Umbilical cord (tissue), 2 donors: ENCODE results near the gene RBM33. TPM values are rescaled to one million over a fixed set of nuclear protein-coding genes. Genes with fewer than 3 reads are reported as not detected.
"Not testable (repeated sequence)": the region's sequence is repeated elsewhere in the genome, so short reads cannot be mapped to it uniquely, and the experiment has no call there.

Experiments used
- DNase-seq: peaks from one replicate; pipeline ENCODE4 v3.0.0-alpha.2; 2015; ENCODE audit warnings: low spot score
- total RNA-seq: library from RNA; depleted of rRNA; stranded (reverse); fragments of >200 nt; gene quantifications from one replicate; pipeline ENCODE4 v1.2.3, GENCODE V29; 2014; ENCODE audit warnings: low replicate concordance; ENCODE audit not compliant: insufficient read depth

Gene RBM33
- total RNA-seq, 1 donor from 2014 or later: 31.8 TPM

DNA sequence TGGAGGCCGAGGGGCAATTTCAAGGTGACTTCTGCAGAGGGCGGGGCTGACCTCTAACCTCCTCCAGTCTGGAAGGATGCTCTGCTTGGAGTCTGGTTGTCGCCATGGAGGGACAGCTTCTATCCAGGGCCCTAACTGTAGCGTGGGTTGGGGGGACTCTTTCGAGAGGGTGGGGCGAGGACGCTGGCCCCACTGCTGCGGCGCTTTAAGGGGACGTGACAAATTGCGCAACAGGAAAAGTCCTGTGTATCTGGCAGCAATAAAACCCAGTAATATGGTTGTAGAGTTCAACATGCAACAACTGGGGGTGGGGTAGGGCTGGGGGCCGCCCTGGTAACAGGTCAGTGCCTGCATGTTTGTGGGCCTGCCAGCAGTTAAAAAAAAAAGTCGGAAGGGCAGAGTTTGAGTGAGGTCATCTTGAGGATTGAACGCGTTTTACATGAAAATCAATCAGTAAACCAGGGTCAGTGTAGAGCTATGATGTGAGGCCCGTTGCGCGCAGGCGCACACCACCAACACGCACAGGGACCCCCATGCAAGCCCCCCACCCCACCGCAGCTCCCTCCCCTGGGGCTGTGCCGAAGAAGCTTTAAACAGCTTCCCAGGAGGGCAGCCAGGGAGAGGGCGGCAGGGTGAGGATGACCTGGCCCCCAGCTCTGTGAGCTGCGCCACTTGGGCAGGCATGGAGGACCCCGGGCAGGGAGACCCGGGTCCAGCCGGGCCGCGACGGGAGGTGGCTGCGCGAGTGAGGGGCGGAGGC is 163.5 kb downstream of the RBM33 start:
- no peak for DNase-seq

DNA sequence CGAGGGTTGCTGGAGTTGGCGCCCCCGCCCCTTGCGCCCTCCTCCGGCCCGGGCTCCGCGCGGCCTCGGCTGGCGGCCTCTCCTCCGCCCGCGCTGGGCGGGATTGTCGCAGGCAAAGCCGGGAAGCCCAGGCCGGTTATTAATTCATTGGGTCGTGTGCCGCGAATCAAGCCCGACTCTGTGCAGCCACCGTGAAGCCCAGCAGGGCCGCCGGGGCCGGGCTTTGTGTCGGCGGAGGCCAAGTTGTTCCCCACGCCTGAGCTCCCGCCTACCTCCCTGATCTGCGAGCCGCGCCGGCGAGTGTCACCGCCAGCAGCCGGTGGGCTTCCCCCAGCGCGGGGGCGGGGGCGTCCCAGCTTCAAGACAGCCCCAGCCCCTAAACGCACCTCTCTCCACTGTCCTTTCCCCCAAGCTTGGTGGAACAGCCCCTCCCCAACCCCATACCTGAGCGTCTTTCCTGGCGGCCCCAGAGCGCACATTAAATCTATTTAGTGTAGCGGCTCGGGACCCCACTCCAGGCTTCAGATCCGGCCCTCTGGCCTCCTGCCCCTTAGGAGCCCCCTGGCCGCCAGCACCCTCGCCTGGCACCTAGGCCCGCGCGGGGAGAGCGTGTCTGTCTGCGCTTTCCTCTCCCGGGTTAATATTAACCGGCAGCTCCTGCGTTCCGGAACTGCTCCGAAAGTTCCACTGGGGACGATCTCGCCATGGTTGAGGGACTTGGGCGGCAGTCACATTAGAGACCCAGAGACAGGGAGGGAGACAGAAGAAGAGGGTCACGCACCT is 164.3 kb downstream of the RBM33 start:
- DNase-seq: no peak

DNA sequence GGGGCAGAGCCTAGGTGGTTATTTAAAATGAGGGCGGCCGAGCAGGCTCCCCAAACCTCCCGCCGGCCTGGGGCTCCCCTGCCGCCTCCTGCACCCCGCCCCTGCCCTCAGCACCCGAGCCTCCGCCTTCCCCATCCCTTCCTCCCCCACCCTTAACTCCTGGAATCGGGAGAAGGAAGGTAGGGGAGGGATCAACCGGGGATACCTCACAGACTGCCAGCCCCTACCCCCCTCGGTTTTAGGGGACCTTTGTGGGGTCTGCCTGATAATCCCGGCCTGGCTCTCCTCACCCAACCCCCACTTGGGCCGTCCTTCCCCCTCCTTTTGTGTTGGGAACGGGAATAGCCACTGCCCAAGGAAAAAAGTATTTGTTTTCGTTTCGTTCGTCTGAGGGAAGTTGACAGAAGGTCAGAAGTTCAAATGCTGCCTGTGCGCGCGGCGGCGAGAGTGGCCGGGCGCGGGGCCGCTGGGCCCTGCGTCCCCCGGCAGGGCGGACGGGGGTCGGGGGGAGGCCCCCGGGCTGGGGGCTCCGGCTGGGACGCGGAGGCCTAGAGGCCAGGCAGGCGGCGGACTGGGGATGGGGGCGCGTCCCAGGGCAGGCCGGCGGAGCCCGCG is 165.0 kb downstream of the RBM33 start:
- no peak for DNase-seq

DNA sequence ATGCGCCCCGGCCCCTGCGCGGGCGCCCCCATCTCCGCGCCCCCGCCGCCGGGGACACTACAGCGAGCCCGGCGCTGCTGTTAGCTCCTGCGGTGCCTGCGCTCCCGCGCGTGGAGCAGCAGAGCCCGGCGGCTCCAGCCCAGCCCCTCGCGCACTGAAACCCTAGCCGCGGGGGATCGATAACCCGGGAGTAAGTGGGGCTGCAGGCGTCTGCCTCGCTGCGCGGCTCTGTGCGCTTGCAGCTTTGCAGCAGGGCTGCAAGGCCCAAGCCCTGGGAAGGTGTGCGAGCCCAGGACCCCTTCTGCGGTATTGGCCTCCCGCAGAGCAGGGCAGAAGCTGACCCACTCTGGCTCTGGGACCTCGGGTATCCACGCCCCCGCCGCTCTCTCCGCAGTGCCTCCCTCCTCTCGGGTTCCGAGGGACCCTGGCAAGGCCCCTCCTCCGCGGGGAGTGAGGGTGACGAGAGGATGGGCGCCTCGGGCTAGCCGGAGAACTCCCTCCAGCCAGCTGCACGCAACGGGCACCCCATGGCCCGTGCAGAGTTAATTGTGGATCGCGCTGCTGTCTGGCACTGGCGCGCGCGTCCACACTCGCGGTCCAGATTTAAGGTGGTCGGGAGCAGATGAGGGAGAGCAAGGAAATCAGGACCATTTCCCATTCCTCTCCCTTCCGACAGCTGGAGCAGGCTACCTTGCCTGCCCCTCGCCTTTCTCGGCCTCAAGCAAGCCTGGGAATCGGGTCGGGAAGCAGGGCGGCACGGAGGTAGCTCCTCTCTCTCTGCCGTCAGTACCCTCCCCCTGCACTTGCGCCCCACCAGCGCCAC is 165.7 kb downstream of the RBM33 start:
- DNase-seq: no peak

DNA sequence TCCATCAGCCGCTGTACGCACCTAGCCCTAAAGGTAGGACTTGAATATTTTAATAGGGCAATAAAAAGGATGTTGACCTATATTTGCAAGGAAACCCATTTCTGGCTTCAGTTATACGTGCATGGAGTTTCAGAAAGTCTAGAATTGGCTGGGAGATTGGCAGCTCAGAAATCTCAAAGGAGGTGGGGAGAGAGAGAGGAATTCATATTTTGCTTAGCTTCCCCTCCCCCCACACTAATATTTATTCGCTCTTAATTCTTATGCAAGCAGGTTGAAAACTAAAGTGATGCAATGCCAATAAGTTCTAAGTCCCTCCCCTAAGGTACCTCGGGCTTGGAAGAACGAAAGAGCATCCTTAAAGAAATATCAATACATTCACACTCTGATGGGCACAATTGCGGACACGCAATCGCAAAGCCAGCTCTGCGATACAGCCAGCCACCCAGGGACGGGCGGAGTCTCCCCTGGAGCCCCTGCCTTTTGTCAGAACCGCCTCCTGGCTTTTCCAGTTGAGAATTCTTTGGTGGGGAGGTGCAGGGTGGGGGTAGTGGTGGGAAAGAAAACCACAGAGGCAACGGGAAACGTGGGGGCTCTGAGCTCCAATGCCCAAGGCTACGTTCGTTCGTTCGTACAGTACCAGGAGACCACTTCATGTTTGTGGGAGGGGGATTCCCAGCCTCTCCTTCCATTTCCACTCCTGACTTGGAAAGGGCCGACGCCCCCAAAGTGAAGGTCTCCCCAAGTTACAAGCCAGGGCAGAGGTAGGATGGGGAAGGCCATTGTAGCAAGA is 166.5 kb downstream of the RBM33 start:
- DNase-seq: no peak

DNA sequence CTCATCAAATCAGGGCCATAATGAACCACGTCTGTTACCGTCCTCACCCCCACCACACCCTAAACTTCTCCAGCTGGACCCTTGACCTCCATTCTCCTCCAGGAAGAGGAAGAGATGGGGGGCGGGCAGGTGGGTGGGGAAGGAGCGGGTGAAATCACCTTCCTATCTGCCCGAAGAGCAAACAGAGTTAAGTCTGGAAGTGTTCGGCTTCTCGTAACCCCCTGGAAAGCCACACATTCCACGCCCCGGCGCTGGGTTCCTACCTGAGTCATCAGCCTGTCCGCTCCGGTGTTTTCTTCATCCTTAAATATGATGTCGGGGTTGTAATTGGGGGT is 167.1 kb downstream of the RBM33 start:
- DNase-seq: no peak

DNA sequence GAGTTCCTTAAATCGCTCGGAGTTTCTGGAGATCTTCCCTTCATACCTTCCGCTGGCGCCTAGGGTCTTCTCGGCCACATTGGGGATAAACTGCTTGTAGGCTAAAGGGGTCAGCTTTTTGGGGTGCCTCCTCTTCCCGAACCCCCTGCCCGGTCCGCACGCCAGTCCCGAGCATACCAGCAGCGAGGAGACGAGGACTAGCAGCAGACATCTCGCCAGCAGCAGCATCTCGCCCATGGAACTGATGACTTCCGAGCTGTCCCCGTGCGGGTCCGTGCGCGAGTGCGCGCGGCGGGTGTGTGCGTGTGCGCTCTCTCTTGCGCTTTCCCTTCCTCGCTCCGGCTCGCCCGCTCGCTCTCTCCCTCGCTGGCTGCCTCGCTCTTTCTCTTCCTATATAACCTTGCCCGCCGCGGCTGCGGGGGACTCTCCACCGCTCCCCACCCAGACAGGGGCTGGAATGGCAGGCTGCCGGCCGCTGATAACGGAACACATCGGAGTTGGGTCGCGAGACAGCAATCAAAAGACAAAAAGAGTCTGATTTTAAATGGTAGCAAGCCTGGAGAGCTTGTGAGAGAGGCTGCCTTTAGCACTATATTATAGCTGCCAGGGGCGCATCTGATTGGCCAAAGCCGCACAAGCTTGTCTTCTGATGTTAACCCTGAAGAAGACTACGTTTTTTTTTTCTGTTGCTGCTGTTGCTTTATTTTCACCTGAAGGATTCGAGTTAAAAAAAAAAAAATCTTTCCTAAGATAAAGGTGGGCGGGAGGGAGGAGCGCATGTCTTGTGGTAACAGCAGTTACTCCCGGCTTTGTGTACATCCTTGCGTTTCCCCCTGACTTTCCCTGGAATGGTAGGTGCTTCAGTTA is 167.7 kb downstream of the RBM33 start, which contains the start of gene SHH:
TSS of gene SHH (minus strand) at position 569 of the 867 bp plus-strand sequence. CDS start at position 228, 341 bp downstream.
- peak; percentile 22 for DNase-seq

DNA sequence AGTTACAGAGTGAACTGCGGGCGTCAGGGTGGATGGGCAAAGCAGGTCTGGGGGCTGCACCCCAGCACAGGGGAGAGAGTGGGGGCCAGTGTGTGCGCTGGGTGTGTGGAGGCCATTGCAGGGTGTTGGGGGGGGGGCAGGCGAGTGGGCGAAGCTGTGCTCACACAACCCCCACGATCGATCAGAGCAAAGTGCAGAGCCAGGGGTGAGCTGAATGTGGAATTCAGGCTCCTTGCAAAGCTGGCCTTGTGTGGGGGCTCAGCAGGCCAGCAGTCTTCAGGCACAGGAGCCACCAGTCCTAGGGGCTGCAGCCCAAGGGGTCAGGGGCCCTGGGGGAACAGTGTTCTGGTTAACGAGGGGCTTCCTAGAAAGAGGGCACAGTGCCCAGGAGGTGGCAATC is 168.7 kb downstream of the RBM33 start:
- no peak for DNase-seq

DNA sequence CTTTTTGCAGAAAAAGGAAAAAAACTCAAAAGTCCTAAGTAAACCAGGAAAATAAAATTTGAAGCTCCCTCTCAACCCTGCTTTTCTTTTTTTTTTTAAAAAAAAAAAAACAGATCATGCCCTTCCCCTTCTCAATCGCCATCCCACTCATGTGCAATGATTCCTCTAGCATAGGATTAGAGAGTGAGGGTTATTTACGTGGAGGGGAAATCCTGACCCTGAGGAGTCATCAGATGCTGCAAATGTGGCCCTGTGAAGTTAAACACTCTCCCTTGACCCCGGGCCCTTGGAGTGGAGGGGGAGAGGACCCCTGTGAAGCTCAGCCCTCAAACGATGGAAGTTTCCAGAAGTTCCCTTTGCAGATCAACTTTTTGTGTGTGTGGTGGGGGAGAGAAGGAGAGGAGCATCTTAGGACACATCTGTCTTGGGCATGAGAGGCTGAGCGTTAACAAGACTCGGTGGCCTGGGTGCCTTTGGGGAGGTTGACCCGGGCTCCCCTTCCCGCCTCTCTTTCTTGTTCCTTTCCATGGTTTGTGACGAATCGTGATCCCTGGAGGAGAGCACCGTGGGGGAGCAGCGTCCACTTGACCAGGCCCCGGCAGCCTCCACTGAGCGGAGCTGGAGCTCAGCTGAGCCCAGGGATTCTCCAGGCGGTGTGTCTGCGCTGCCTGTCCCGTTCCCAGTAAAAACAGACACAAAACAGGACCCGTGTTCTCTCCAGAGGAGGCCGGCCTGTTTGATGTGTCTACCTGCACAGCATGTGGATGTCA is 169.3 kb downstream of the RBM33 start:
- DNase-seq: no peak

DNA sequence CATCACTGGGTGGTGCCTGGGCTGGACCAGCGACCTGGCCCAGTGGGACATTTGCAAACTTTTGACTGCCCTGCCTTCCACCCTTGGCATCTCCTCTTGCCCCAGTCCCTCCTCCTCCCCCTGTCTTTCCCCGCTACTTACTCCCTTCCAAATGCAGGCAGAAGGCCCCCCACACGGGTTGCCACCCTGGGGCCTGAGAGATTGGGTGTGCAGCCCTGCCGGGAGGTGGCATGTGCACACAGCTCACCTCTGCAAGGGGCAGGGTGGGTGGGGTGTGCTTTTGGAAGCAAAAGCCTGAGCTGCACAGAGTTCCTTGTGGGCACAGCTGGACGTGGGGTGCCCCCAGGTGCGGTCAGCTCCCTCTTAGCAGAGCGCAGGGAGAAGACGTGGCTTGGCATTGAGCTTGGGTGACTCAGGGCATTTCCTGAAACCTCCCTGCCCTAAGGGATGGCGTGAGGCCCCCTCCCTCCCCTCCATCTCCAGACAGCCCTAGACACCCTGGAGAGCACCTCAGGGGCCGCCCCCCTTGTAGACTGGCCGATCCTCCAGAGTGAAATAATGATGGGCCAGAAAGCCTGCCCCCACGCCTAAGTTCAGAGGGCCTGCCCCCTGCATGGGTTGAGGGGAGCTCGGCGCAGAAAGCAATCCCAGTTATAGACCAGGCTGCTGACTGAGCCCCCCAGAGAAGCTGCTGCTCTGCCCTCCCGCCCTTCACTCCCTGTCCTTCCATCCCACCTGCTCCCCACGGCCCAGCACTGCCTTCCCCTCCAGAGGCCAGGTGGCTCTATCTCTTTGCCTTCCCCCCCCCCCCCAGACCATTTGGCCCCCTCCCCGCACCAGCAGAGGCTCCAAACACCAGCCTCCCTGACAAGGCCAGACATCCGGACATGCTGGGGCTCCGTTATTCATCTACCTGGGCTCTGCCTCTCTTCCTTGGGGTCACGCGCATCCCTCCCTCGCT is 170.1 kb downstream of the RBM33 start:
- no peak for DNase-seq

DNA sequence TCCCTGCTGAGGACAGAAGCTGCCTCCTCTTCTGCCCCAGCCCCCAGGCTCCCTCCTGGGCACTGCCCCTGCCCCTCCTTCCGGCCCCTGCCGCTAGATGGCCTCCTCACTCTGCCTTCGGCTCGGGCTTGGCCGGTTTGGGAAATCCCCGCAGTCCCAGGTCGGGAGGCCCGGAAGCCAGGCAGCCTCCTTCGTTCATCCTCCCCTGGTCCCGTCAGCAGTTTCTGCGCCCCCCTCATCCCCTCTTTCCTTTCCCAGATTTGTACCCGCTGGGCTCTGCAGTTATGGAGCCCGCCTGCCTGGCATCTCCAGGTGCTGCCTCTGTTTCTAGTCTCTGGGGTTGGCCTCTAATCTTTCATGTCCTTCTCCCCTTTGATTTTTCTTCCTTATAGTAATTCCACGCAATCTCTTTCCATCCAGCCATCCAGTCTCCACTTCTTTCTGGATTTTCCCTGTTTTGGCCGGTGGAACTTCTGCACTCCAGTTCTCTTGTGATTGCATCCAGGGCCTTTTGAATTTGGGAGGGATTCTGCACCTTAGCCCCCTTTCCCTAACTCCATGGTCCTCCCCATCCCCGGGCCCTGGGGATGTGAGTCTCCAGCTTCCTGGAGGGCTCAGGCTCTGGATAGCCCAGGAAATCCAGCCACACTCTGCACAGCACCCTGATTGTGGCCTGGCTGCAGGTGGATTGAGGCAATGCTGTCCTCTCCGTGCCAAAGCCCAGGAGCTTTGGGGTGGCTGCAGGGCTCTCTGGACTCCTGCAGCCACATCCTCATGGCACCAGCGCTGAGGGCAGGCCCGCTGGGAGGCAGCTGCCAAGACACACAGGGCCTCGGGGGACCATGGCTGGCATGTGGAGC is 171.1 kb downstream of the RBM33 start:
- DNase-seq: no peak

DNA sequence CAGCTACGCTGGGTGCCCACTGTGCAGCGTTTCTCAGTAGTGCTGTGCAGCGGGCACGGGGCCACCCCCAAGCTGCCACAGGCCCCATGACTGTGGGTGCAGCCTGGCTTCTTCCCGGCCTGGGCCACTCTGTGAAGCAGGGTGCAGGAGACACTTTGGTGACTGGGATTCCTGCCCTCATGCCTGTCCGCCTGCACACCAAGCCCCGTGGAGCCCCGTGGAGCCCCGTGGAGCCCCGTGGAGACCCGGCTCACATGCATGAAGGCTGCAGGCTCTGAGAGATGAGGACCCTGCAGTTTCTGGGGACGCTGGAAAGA is 171.7 kb downstream of the RBM33 start:
- no peak for DNase-seq

DNA sequence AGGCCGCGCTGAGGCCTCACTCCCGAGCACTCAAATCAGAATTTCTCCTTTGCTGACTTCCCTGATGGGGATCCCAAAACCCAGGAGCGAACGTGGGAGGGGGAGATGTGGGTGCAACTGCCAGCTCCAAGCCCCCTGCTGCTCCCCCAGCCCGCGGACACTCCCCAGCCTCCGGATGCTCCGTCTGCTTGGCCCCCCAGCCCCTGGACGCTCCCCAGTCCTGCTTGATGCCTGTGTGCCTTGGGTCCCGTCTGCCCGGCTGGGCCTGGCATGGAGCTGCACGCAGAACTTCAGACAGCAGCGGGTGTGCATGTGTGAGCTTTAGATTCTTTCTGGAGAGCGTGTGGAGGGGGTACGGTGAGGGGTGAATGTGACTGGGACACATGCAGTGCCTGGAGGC is 172.5 kb downstream of the RBM33 start:
- no peak for DNase-seq

DNA sequence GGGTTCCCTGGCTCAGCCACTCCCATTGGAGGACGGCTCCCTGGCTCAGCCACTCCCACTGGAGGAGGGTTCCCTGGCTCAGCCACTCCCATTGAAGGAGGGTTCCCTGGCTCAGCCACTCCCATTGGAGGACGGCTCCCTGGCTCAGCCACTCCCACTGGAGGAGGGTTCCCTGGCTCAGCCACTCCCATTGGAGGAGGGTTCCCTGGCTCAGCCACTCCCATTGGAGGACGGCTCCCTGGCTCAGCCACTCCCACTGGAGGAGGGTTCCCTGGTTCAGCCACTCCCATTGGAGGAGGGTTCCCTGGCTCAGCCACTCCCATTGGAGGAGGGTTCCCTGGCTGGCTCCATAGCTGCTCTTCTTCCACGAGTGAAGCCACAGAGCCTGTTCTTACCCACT is 173.1 kb downstream of the RBM33 start:
- DNase-seq: not testable (repeated sequence)

DNA sequence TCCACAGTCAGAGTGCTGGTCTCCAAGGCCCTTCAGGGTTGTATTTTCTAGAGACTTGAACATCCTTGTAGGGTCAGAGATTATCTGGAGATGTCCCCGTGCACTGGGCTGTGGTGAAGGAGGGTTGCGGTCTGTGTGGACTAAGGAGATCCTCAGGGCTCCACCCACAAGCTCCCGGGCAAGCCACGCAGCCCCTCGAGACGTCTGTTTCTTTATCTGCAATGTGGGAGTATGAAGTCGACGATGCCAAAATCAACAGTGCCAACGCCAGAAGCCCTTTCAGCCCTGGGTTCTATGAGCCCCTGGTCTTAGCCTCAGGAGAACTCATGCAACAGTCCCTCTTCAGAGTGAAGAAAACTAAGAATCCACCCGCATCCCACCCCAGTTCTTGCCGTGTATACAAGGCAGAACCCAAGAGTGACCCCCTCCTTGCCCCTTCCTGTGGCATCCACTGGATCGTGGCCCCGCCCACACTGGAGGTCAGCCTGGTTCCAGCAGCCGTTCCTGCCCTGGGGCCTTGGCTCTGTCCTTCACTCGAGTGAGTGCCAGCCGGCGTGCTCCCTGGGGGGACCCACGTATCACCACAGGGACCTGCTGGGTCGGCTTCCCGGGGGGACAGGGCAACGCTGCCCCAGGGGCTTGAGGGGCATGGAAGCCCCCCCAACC is 173.8 kb downstream of the RBM33 start:
- no peak for DNase-seq

DNA sequence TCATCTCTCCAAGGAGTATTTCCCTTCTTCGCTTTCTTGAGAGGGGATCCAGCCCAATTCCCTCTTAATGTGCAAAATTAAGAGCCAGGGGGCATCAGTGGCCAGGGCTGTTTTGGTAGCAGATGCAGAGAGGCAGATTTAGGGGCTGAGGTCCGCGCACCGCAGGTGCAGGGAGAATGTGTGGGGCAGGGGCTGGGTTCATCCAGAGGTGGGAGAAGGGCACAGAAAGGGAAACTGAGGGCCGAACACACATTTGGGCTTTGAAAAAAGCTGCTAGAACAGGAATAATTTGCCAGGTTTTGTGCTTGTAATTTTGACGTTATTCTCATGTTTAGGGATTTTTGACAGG is 174.3 kb downstream of the RBM33 start:
- DNase-seq: no peak

DNA sequence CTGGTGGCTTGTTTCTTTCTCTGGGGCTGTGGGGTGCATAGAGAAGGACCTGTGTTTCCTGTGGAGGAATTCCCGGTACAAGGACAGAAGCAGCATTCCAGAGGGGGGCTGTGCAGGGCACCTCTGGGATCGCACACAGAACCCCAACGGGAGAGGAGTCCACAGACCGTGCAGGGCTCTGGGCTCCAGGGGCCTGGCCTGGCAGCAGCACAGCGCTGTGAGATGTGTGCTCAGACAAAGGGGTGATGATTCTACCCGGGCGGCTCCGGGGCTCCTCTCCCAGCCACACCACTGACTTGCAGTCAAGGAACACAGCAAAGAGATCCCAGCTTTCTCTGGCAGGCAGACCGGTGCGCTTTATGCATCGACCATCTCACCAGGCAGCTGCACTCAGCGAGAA is 174.7 kb downstream of the RBM33 start:
- DNase-seq: no peak
